Fibroblast of lung (primary cell): ENCODE results near the gene SH3RF1. TPM values are rescaled to one million over a fixed set of nuclear protein-coding genes. Genes with fewer than 3 reads are reported as not detected.

Experiments
- DNase-seq, 2 donors: peaks; one replicate each; pipeline versions ENCODE4 v3.0.0 to v3.0.0-alpha.2; 2010; ENCODE audit warnings: low read depth in 2 of 2
- H2AFZ ChIP-seq: 2 replicates; pipeline ENCODE4 v1.5.1; 2012; ENCODE audit warnings: low read length, control low read depth, inconsistent platforms
- H3K27ac ChIP-seq: 2 replicates; pipeline ENCODE4 v1.5.1; 2011; ENCODE audit warnings: low read length, control low read depth; ENCODE audit not compliant: insufficient read depth
- H3K27me3 ChIP-seq: 2 replicates; pipeline ENCODE4 v1.5.1; 2011; ENCODE audit warnings: mild to moderate bottlenecking, low read length; ENCODE audit not compliant: control insufficient read depth, insufficient read depth
- H3K36me3 ChIP-seq: 2 replicates; pipeline ENCODE4 v1.5.1; 2011; ENCODE audit warnings: low read length; ENCODE audit not compliant: control insufficient read depth, insufficient read depth
- H3K4me1 ChIP-seq: 2 replicates; pipeline ENCODE4 v1.5.1; 2011; ENCODE audit warnings: low read length; ENCODE audit not compliant: control insufficient read depth, insufficient read depth; ENCODE audit errors: extremely low read depth
- H3K4me2 ChIP-seq: 2 replicates; pipeline ENCODE4 v1.5.1; 2011; ENCODE audit warnings: low read length, control low read depth; ENCODE audit not compliant: insufficient read depth; ENCODE audit errors: extremely low read depth
- H3K4me3 ChIP-seq, 4 experiments: fragments of 200-600 bp in 1 of 4; sonication (generic) in 1 of 4; replicated peaks in 1 of 4; 2 replicates each; pipeline ENCODE4 v1.5.1; 2011 to 2016; ENCODE audit warnings: low read length in 4 of 4, low read depth in 3 of 4, mild to moderate bottlenecking in 3 of 4, control low read depth in 2 of 4, inconsistent platforms in 1 of 4, mixed read lengths in 1 of 4; ENCODE audit not compliant: insufficient read depth in 1 of 4; ENCODE audit errors: control extremely low read depth in 1 of 4
- H3K79me2 ChIP-seq: 2 replicates; pipeline ENCODE4 v1.5.1; 2012; ENCODE audit warnings: mild to moderate bottlenecking, low read length, inconsistent platforms; ENCODE audit not compliant: control insufficient read depth, insufficient read depth
- H3K9ac ChIP-seq: 2 replicates; pipeline ENCODE4 v1.5.1; 2011; ENCODE audit warnings: mild to moderate bottlenecking, low read length, control low read depth; ENCODE audit not compliant: insufficient read depth
- H3K9me3 ChIP-seq: 2 replicates; pipeline ENCODE4 v1.5.1; 2012; ENCODE audit warnings: low read depth, low read length; ENCODE audit not compliant: control insufficient read depth, insufficient read depth
- H4K20me1 ChIP-seq: 2 replicates; pipeline ENCODE4 v1.5.1; 2011; ENCODE audit warnings: low read length; ENCODE audit not compliant: control insufficient read depth, insufficient read depth; ENCODE audit errors: extremely low read depth
- CTCF ChIP-seq, 2 donors: IDR thresholded peaks in 1 of 2; conservative IDR thresholded peaks in 1 of 2; 1 replicate in 1 of 2; 2 replicates in 1 of 2; pipeline ENCODE4 v1.5.1; 2011 to 2012; ENCODE audit warnings: low read length in 2 of 2, control low read depth in 1 of 2, inconsistent platforms in 1 of 2, low read depth in 1 of 2, mild to moderate bottlenecking in 1 of 2
- EZH2 ChIP-seq: IDR thresholded peaks from 2 replicates; pipeline ENCODE4 v1.5.1; 2012; ENCODE audit warnings: low read length, control low read depth, mild to moderate bottlenecking; ENCODE audit errors: missing control alignments
- polyA plus RNA-seq, 2 donors: library from polyadenylated mRNA; depleted of rRNA in 1 of 2; stranded (reverse) in 1 of 2; unstranded in 1 of 2; fragments of >200 nt; gene quantifications; 2 replicates each; pipeline ENCODE4 v1.2.1, GENCODE V29; 2011 to 2012; ENCODE audit warnings: missing spikeins in 1 of 2
- total RNA-seq: library from RNA; depleted of rRNA; stranded (reverse); fragments of >200 nt; gene quantifications from 2 replicates; pipeline ENCODE4 v1.2.1, GENCODE V29; 2014

Gene SH3RF1
- total and polyA plus RNA-seq, 2 donors (not counting 1 experiment from before 2014, with no cell fraction given), result 13.0 to 18.8 TPM

GRCh38 chr4:169243825-169244609 lies 26.7 kb downstream of the SH3RF1 start:
- Histone ChIP-seq H3K9me3 (no peaks in the 10 kb centered on the region), H3K9ac (no peak overlapping the region), H3K27me3 (no peaks in the 10 kb centered on the region), H3K79me2 (peaks cover 84% of the 10 kb centered on the region), H3K4me3 (no peak overlapping the region), H3K4me2 (peak overlapping the region; percentile 13), H3K4me1 (peaks cover 13% of the 10 kb centered on the region), H2AFZ (no peak overlapping the region), H4K20me1 (no peaks in the 10 kb centered on the region), H3K27ac (no peak overlapping the region), H3K36me3 (no peaks in the 10 kb centered on the region)
- DNase-seq, result peak; percentile 76 to 90
- no peak for TF ChIP-seq CTCF (conservative IDR thresholded peaks at IDR 0.05 in 1 of 2, IDR thresholded peaks at IDR 0.05 in 1 of 2; ENCODE audit: low read depth in 1 of 2, low read length in 2 of 2)
- TF ChIP-seq EZH2, result no peak

- no peak overlapping the region for H3K27ac ChIP-seq
- DNase-seq, result no peak
- H4K20me1 ChIP-seq, result no peaks in the 10 kb centered on the region
These were observed 29.3 kb downstream of the SH3RF1 start for GRCh38 chr4:169241464-169241863.

More at GRCh38 chr4:169241464-169241863, 29.3 kb downstream of the SH3RF1 start:
- Histone ChIP-seq H3K4me2 (peak overlapping the region; percentile 3), H3K9me3 (no peaks in the 10 kb centered on the region), H3K4me1 (peaks cover 32% of the 10 kb centered on the region), H3K36me3 (no peaks in the 10 kb centered on the region), H2AFZ (no peak overlapping the region), H3K27me3 (no peaks in the 10 kb centered on the region), H3K79me2 (peaks cover 87% of the 10 kb centered on the region), H3K4me3 (no peak overlapping the region), H3K9ac (no peak overlapping the region)
- TF ChIP-seq CTCF (conservative IDR thresholded peaks at IDR 0.05 in 1 of 2, IDR thresholded peaks at IDR 0.05 in 1 of 2; ENCODE audit: low read depth in 1 of 2, low read length in 2 of 2) (no peak), EZH2 (no peak)
